ENCODE measurements around the gene OR8K1.

- no peak for TF ChIP-seq CTCF (IDR thresholded peaks at IDR 0.05)
- no peak for TF ChIP-seq POLR2AphosphoS5 (IDR thresholded peaks at IDR 0.05)
- TF ChIP-seq EP300 (IDR thresholded peaks at IDR 0.05) = no peak
Measured at GRCh38 chr11:56340289-56340688, 5.5 kb upstream of the OR8K1 start.

All from gastroesophageal sphincter (tissue), 3 donors.